ENCODE data around the gene LRFN5.

The LRFN5 gene

DNA sequence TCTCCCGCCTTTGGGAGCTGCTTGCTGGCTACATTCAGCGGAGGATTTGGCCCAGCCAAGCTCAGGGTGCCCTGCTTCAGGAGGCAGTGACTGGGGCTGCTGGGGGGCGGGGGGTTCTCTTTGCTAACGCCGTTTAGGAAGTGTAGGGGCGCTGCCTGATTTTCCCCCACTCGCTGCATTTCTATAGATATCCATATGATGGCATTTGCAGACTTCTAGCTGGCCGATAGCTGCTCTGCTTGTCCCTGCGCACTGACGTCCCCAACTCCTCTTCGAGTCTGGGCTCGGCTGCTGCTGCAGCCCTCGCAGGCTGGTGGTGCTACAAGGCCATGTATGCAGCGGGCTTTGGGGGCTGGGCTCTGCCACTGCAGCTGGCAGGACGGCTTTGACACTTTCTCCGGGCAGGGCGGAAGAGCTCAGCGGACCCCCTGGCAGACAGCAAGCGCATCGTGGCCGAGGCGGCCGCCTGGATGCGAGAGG lies 3.1 kb downstream of the LRFN5 start:
- DNase-seq (ENCODE audit: low read depth), result peak; percentile 74
- H3K4me3 ChIP-seq (ENCODE audit: control insufficient read depth, low read depth, low read length), result peak overlapping the region; percentile 78
- TF ChIP-seq, protein P1, sequence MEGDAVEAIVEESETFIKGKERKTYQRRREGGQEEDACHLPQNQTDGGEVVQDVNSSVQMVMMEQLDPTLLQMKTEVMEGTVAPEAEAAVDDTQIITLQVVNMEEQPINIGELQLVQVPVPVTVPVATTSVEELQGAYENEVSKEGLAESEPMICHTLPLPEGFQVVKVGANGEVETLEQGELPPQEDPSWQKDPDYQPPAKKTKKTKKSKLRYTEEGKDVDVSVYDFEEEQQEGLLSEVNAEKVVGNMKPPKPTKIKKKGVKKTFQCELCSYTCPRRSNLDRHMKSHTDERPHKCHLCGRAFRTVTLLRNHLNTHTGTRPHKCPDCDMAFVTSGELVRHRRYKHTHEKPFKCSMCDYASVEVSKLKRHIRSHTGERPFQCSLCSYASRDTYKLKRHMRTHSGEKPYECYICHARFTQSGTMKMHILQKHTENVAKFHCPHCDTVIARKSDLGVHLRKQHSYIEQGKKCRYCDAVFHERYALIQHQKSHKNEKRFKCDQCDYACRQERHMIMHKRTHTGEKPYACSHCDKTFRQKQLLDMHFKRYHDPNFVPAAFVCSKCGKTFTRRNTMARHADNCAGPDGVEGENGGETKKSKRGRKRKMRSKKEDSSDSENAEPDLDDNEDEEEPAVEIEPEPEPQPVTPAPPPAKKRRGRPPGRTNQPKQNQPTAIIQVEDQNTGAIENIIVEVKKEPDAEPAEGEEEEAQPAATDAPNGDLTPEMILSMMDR (conservative IDR thresholded peaks at IDR 0.05; ENCODE audit: control insufficient read depth, insufficient read depth, low read depth, low read length), result peak; percentile 43

DNA sequence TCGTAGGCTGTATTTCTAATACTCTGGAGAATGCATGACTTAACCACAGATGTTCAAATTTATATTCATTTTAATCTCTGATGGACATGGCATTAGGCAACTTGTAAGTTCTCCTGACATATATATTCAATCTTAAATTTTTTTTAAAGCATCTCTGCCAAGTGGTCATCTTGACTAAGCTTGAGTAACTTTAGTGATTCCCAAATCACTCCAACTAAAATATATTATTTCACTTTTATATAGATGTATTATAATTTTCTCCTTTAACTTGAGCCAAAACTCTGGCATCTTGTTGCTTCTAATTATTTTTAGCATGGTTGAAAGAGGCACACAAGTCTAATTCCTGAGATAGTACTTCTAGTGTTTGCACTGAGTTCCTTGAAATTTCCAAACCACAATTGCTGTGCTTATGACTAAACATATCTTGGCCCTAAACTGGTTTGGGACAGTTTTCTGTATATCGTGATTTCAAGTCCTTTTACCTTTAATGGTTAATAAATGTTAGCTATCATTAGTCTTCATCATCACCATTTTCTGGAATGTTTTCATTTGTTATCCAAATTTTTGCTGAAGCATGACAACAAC lies 8.4 kb downstream of the LRFN5 start:
- TF ChIP-seq, protein P1 (conservative IDR thresholded peaks at IDR 0.05; ENCODE audit: control insufficient read depth, insufficient read depth, low read depth, low read length), result no peak
- no peak overlapping the region for H3K4me3 ChIP-seq (ENCODE audit: control insufficient read depth, low read depth, low read length)
- DNase-seq (ENCODE audit: low read depth), result peak; percentile 64

DNA sequence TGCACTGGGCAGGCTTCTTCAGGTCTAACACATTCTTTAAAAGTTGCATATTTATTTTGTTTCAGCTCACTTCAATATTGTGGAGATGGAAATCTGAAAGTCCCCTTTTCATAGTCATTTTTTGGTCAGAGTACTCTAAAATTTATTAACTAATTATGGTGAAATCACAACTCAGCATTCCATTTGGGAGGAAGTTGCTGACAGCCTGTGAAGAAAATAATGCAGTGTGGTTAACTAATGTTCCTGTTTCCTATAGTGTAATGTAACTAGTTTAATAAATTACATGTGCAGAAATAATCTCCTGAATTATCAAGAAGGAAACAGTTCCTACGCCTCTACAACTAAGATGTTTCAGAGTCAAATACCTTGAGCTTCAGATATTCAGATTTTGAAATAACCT lies 17.1 kb downstream of the LRFN5 start:
- H3K4me3 ChIP-seq (ENCODE audit: control insufficient read depth, low read depth, low read length), result no peak overlapping the region
- TF ChIP-seq, protein P1 (conservative IDR thresholded peaks at IDR 0.05; ENCODE audit: control insufficient read depth, insufficient read depth, low read depth, low read length), result no peak
- no peak for DNase-seq (ENCODE audit: low read depth)

DNA sequence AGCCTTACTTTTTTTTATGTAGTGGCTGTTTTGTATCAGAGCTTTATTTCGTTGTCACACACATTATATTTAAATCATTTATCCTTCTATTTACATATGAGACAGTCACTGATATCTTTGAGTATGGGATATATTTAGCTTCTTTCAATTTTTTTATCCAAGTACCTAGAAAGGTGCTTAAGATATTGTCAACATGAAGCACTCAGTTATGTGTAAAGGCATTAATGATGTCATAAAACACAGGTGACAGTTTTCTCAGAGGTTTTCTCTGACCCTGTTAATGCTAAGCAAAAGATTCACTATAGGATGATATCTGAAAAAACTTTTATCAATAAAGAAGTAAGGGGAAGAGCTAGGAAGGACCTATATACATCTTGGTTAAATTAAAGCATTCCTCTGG lies 23.2 kb downstream of the LRFN5 start:
- DNase-seq (ENCODE audit: low read depth), result no peak
- TF ChIP-seq, protein P1 (conservative IDR thresholded peaks at IDR 0.05; ENCODE audit: control insufficient read depth, insufficient read depth, low read depth, low read length), result no peak
- no peak overlapping the region for H3K4me3 ChIP-seq (ENCODE audit: control insufficient read depth, low read depth, low read length)

DNA sequence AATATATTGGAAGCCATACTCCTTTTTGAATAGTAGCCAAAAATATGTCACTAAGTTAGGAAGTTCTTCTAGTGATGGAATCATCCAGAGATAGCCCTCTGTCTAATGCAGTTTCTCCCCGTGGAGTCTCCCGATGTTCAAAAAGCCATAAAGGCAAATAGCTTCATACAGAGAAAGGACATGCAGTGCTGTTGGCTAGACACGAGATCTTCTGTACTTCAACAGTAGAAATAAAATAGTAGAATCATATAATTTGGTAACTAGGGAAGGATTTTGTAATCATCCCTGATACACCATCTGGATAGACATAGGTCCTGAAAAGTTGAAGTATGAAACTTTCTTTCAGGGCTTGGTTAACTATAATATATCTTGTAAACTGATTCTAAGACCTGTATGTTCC lies 27.6 kb downstream of the LRFN5 start:
- TF ChIP-seq, protein P1 (conservative IDR thresholded peaks at IDR 0.05; ENCODE audit: control insufficient read depth, insufficient read depth, low read depth, low read length), result no peak
- no peak for DNase-seq (ENCODE audit: low read depth)

DNA sequence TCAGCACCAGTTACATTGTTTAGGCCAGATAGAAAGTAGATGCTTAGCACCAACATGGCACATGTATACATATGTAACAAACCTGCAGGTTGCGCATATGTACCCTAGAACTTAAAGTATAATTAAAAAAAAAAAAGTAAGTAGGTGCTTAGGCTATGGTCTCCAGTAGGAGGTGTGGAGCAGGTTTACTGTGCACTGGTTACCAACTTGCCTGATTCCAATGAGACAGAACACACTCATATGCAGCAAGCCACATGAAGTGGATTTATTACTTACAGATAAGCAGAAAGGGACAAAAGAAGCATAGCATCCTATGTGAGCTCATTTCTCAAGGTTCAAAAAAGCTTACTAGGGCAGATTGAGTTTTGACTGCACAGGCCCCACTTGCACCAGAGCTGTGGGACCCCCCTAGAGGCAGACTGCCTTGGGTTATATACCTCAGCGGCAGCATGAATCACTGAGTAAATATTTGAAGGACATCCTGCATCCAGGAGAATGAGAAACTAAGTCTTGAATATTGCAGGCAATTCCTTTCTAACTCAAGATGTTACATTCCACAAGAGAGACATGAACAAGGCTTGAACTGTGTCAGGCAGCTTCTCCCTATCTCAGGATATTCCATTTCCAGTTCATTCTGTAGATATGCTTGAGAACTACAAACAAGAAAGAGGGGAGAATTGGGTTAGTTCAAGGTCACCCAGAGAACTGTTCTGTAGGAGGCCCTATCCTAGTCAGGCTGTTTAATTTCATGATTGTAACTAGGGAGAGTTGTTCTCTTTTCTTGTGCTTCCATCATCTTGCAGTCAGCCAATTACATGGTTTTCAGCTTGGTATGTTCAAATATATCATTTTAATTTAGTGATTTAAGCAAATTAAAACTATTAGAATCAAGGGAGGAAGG lies 30.1 kb downstream of the LRFN5 start:
- TF ChIP-seq, protein P1 (conservative IDR thresholded peaks at IDR 0.05; ENCODE audit: control insufficient read depth, insufficient read depth, low read depth, low read length), result peak; percentile 1
- DNase-seq (ENCODE audit: low read depth), result no peak
- H3K4me3 ChIP-seq (ENCODE audit: control insufficient read depth, low read depth, low read length), result no peak overlapping the region

More for the DNA sequence above, 27.6 kb downstream of the LRFN5 start:
- H3K4me3 ChIP-seq (ENCODE audit: control insufficient read depth, low read depth, low read length), result no peak overlapping the region

Measured in fibroblast of mammary gland (primary cell).